ENCODE measurements around the gene YWHAG. TPM values are rescaled to one million over a fixed set of nuclear protein-coding genes. Genes with fewer than 3 reads are reported as not detected.

YWHAG gene
- total RNA-seq, 4 donors from 2014 or later = 40.5 to 74.3 (median 53.6) TPM

- no peaks in the 10 kb centered on the region for H3K9me3 ChIP-seq
- H3K36me3 ChIP-seq = peaks cover 0 to 64% (median 0%) of the 10 kb centered on the region in 3 donors
- TF ChIP-seq CTCF (IDR thresholded peaks at IDR 0.05) = no peak
- TF ChIP-seq POLR2A (IDR thresholded peaks at IDR 0.05) = peak in 1 of 2 donors; percentile 70
- peak overlapping the region in 3 of 4 donors; percentile 63 to 92 (median 77) for H3K27ac ChIP-seq
- DNase-seq = peak in 1 of 3 donors; percentile 78
- peaks cover 0 to 21% (median 3%) of the 10 kb centered on the region in 4 donors for H3K4me1 ChIP-seq
- no peaks in the 10 kb centered on the region for H3K27me3 ChIP-seq
- H3K4me3 ChIP-seq = no peak overlapping the region
Observed at GRCh38 chr7:76346097-76346496, 12.7 kb downstream of the YWHAG start.

DNA sequence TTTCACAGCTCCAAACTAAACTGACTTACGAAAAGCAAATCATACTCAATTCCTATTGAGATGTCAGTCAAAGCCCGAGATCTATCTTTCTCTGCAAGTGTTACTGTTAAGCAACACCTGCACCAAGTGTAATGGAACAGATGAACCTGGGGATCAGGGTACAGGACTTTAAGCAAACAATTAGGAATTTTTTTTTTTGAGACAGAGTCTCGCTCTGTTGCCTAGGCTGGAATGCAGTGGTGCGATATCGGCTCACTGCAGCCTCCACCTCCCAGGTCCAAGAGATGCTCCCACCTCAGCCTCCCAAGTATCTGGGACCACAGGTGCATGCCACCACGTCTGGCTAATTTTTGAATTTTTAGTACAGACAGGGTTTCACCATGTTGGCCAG lies 14.9 kb downstream of the YWHAG start:
- no peaks in the 10 kb centered on the region for H3K27me3 ChIP-seq
- peaks cover 0 to 56% (median 0%) of the 10 kb centered on the region in 3 donors for H3K36me3 ChIP-seq
- TF ChIP-seq CTCF (IDR thresholded peaks at IDR 0.05) (no peak), POLR2A (IDR thresholded peaks at IDR 0.05) (no peak)
- H3K4me3 ChIP-seq = no peak overlapping the region
- H3K27ac ChIP-seq = no peak overlapping the region
- no peaks in the 10 kb centered on the region for H3K9me3 ChIP-seq
- no peak for DNase-seq
- H3K4me1 ChIP-seq = peaks cover 0 to 21% (median 3%) of the 10 kb centered on the region in 4 donors

GRCh38 chr7:76343294-76343930 lies 15.4 kb downstream of the YWHAG start:
- H3K9me3 ChIP-seq = no peaks in the 10 kb centered on the region
- TF ChIP-seq POLR2A (IDR thresholded peaks at IDR 0.05) (no peak), CTCF (IDR thresholded peaks at IDR 0.05) (no peak)
- no peak overlapping the region for H3K4me3 ChIP-seq
- H3K36me3 ChIP-seq = peaks cover 0 to 56% (median 0%) of the 10 kb centered on the region in 3 donors
- peaks cover 0 to 21% (median 3%) of the 10 kb centered on the region in 4 donors for H3K4me1 ChIP-seq
- no peak overlapping the region for H3K27ac ChIP-seq
- no peaks in the 10 kb centered on the region for H3K27me3 ChIP-seq
- DNase-seq = no peak

DNA sequence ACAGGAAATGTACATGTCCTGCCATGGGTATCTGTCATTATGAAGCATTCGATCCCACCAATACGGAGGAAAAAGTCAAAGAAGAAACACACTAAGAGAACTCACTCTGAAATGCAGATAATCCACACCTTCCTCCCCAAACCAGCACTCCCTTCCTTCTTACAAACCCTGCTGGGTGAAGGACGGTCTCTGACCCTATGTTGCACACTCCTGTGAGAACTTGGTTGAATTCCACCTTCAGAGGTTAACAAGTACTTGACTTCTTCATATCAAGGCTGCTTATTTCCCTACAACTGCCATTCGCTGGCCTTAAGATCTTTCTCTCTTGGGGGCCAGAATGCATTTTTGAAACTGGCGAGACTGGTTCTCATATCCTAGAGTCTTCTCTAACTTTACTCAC lies 16.6 kb downstream of the YWHAG start:
- no peaks in the 10 kb centered on the region for H3K9me3 ChIP-seq
- H3K4me1 ChIP-seq = peaks cover 0 to 16% (median 3%) of the 10 kb centered on the region in 4 donors
- no peak overlapping the region for H3K4me3 ChIP-seq
- no peak overlapping the region for H3K27ac ChIP-seq
- no peaks in the 10 kb centered on the region for H3K27me3 ChIP-seq
- no peak for TF ChIP-seq POLR2A (IDR thresholded peaks at IDR 0.05)
- no peak for TF ChIP-seq CTCF (IDR thresholded peaks at IDR 0.05)
- H3K36me3 ChIP-seq = peaks cover 0 to 50% (median 0%) of the 10 kb centered on the region in 3 donors
- no peak for DNase-seq

- H3K36me3 ChIP-seq = peaks cover 0 to 38% (median 0%) of the 10 kb centered on the region in 3 donors
- no peak for TF ChIP-seq POLR2A (IDR thresholded peaks at IDR 0.05)
- TF ChIP-seq CTCF (IDR thresholded peaks at IDR 0.05) = no peak
- no peak overlapping the region for H3K27ac ChIP-seq
- no peak overlapping the region for H3K4me3 ChIP-seq
- H3K27me3 ChIP-seq = no peaks in the 10 kb centered on the region
- peaks cover 0 to 4% (median 0%) of the 10 kb centered on the region in 4 donors for H3K4me1 ChIP-seq
- no peak for DNase-seq
- no peaks in the 10 kb centered on the region for H3K9me3 ChIP-seq
Observed at GRCh38 chr7:76340617-76341131, 18.1 kb downstream of the YWHAG start.

Measured in Peyer's patch (tissue), 4 donors.